GM12872 (cell line): Measurements from ENCODE around the gene ANKRD35.

ENCODE experiments used
- TF ChIP-seq, protein P1 (sequence below): IDR thresholded peaks from 3 replicates; pipeline ENCODE4 v1.5.1; 2011; ENCODE audit warnings: low read depth, mild to moderate bottlenecking, low read length, moderate library complexity; ENCODE audit not compliant: insufficient read depth

ANKRD35 gene

GRCh38 chr1:145906954-145907753 lies 21.5 kb upstream of the ANKRD35 start:
- TF ChIP-seq, protein P1, sequence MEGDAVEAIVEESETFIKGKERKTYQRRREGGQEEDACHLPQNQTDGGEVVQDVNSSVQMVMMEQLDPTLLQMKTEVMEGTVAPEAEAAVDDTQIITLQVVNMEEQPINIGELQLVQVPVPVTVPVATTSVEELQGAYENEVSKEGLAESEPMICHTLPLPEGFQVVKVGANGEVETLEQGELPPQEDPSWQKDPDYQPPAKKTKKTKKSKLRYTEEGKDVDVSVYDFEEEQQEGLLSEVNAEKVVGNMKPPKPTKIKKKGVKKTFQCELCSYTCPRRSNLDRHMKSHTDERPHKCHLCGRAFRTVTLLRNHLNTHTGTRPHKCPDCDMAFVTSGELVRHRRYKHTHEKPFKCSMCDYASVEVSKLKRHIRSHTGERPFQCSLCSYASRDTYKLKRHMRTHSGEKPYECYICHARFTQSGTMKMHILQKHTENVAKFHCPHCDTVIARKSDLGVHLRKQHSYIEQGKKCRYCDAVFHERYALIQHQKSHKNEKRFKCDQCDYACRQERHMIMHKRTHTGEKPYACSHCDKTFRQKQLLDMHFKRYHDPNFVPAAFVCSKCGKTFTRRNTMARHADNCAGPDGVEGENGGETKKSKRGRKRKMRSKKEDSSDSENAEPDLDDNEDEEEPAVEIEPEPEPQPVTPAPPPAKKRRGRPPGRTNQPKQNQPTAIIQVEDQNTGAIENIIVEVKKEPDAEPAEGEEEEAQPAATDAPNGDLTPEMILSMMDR: no peak

DNA sequence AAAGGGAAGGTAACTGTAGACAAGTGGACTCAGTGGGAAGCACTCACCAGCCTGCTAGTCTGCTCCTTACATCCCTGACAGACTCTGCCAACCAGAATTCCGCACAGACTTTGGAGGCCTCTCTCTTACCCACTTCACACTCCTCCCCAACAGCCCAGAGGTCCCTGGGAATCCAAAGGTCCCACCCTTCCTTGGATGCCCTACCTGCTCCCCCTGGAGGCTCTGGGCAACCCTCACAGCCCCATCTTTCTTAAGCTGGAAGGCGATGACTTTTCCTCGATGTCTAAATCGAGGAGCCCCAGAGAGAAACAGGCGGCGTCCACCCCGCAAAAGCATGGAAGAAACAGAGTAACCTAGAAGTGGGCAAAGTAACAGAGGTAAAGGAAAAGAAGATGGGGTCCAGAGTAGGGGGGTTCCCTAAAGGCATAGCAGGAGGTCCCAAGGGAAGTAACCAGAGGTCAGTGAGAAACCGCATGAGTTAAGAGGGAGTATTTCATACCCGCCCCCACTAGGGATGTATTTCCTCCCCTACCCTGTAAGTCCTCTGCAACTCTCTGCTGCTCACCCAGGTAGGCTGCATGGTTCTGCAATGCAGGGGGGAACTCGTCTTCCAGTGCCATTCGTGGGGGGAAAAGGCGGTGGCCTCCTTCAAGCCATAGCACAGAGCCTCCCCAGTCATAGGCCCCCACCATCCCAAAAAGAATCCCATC lies 15.8 kb upstream of the ANKRD35 start:
- TF ChIP-seq, protein P1: no peak

GRCh38 chr1:145898756-145899155 lies 13.1 kb upstream of the ANKRD35 start:
- TF ChIP-seq, protein P1: no peak

DNA sequence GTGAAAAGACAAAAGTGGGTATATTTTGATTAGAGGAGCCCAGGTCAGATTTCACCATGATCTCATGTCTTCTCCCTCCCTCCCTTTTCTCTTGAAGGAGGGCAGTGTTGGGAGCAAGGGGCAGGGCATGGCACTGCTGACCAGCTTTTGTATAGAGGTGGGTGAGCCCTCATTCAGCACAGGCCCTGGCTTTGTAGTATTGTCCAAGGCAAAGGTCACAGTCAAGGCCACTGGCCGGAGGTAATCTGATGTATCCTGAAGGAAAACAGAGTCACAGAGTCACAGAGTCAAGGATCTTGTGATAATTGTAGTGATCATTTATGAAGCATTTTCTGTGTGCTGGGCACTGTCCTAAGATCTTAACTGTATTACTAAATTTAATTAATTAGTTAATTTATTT lies 12.3 kb upstream of the ANKRD35 start:
- TF ChIP-seq, protein P1: no peak

DNA sequence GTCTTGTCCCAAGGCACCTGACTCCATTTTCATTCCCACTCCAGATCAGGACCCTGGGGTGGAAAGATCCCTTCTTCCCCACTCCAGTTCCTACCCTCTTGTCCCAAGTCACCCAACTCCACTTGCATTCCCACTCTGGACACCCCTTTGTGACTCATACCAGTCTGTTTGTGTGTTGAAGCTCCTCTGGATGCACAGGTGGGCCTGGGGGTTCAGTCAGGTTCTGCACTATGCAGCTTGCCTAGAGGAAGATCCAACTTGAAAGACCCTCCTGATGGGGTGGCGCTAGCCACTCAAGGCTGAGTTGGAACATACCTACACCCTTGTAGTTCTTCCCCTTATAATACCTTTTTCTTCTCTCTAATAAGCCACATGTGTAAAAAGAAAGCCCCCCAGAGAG lies 9.8 kb upstream of the ANKRD35 start:
- TF ChIP-seq, protein P1: no peak

- TF ChIP-seq, protein P1: no peak
Observed at GRCh38 chr1:145893306-145894055, 7.8 kb upstream of the ANKRD35 start.

DNA sequence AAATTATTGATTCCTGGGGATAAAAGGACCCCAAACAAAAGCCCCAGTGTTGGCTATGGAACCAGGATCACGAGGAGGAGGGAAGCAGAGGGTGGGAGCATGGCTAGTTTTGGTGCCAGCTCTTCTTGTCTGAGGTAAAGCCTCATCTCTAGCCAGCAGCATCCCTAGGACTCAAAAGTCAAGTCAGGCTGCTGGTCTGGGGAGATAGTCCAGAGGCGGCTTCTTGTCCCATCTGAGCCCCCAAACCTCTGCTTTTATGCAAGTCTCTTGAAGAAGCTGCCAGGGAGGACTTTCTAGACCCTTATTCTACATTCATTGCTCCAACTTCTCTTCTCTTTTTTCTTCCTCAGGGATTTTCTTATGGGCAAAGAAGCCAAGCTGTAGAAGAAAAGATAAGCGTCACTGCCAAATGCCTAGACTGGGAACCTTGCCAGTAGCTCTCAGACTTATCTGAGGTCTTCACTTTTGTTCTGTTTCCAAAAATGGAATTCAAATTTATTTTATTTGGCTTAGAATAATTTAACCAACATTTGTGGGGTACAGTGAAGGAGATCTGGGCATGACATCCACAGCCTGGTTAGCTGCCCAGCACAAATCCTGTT lies 6.9 kb upstream of the ANKRD35 start:
- TF ChIP-seq, protein P1: no peak
